Testis (tissue), 2 donors: ENCODE data around the gene AQP12A.

Experiments used
- POLR2A ChIP-seq: fragments of 450-650 bp; IDR thresholded peaks from one replicate; pipeline ENCODE4 v1.6.1; 2017; ENCODE audit warnings: antibody characterized with exemption, mild to moderate bottlenecking, moderate library complexity
- TF ChIP-seq, protein P1 (sequence below), 3 experiments: fragments of 450-650 bp in 2 of 3; fragments of 200-600 bp in 1 of 3; sonication (generic) in 1 of 3; IDR thresholded peaks; one replicate each; pipeline ENCODE4 v1.5.1; 2016 to 2019; ENCODE audit warnings: antibody characterized with exemption in 3 of 3, mild to moderate bottlenecking in 2 of 3, moderate library complexity in 1 of 3

DNA sequence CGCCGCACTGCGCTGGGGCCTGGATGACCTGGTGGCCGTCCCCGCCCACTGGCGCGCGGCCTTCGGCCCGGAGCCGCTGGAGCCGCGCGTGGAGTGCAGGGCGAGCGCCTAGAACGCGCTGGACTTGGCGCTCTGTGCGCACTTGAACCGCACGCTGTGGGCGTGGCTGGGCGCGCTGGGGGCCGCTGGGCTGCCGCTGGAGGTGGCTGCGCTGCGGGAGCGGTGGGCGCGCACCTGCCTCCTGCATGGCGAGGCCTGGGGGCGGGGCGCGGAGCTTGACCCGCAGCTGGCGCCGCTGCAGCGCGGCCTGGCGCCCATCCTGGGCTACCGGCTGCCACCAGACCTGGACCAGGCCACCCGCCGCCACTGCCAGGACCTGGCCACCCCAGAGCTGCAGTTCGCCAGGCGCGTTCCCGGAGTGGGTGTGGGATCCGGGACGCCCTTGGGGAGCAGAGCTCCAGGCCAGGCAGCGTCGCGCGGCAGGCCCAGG lies 18.9 kb upstream of the AQP12A start:
- TF ChIP-seq, protein P1, sequence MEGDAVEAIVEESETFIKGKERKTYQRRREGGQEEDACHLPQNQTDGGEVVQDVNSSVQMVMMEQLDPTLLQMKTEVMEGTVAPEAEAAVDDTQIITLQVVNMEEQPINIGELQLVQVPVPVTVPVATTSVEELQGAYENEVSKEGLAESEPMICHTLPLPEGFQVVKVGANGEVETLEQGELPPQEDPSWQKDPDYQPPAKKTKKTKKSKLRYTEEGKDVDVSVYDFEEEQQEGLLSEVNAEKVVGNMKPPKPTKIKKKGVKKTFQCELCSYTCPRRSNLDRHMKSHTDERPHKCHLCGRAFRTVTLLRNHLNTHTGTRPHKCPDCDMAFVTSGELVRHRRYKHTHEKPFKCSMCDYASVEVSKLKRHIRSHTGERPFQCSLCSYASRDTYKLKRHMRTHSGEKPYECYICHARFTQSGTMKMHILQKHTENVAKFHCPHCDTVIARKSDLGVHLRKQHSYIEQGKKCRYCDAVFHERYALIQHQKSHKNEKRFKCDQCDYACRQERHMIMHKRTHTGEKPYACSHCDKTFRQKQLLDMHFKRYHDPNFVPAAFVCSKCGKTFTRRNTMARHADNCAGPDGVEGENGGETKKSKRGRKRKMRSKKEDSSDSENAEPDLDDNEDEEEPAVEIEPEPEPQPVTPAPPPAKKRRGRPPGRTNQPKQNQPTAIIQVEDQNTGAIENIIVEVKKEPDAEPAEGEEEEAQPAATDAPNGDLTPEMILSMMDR (IDR thresholded peaks at IDR 0.05) = no peak
- TF ChIP-seq POLR2A = no peak
